Astrocyte of the cerebellum (primary cell): ENCODE data around the gene COG2.
"Not testable (repeated sequence)": the region's sequence is repeated elsewhere in the genome, so short reads cannot be mapped to it uniquely, and the experiment has no call there.

Experiments
- DNase-seq: peaks from one replicate; pipeline ENCODE4 v3.0.0-alpha.2; 2011; ENCODE audit warnings: low read depth
- H3K4me3 ChIP-seq: 2 replicates; pipeline ENCODE4 v1.5.1; 2011; ENCODE audit warnings: mild to moderate bottlenecking, low read depth, low read length, moderate library complexity
- CTCF ChIP-seq: IDR thresholded peaks from 2 replicates; pipeline ENCODE4 v1.5.1; 2012; ENCODE audit warnings: low read length, low read depth, moderate library complexity, mild to moderate bottlenecking; ENCODE audit errors: missing control alignments
- in situ Hi-C: cut with HindIII; loops from 2 replicates; pipeline ENCODE4 v1.10.0; 2017; ENCODE audit warnings: low sequenced_read_pairs

Gene COG2

GRCh38 chr1:230599926-230600656 lies 42.2 kb upstream of the COG2 start:
- in situ Hi-C loops = no loop called here
- TF ChIP-seq CTCF = no peak
- DNase-seq = no peak
- H3K4me3 ChIP-seq = no peak overlapping the region

- DNase-seq, in situ Hi-C loops, H3K4me3 ChIP-seq: not testable (repeated sequence)
Measured at GRCh38 chr1:230600657-230601400, 41.5 kb upstream of the COG2 start.

- no peak for TF ChIP-seq CTCF
- no peak overlapping the region for H3K4me3 ChIP-seq
- in situ Hi-C loops = no loop called here
- DNase-seq = no peak
Measured at GRCh38 chr1:230609208-230609607, 33.1 kb upstream of the COG2 start.

- no peak overlapping the region for H3K4me3 ChIP-seq
- in situ Hi-C loops = no loop called here
- no peak for DNase-seq
- TF ChIP-seq CTCF = no peak
Measured at GRCh38 chr1:230610589-230610988, 31.7 kb upstream of the COG2 start.

- in situ Hi-C loops = no loop called here
- no peak for TF ChIP-seq CTCF
- DNase-seq = no peak
- H3K4me3 ChIP-seq = no peak overlapping the region
Measured at GRCh38 chr1:230611128-230611877, 31.0 kb upstream of the COG2 start.

- TF ChIP-seq CTCF = no peak
- H3K4me3 ChIP-seq = no peak overlapping the region
- in situ Hi-C loops = no loop called here
Measured at GRCh38 chr1:230611878-230612235, 30.4 kb upstream of the COG2 start.

More at GRCh38 chr1:230611878-230612235, 30.4 kb upstream of the COG2 start:
- DNase-seq = no peak
